HepG2 (cell line): ENCODE measurements around the gene SQSTM1. TPM values are rescaled to one million over a fixed set of nuclear protein-coding genes. Genes with fewer than 3 reads are reported as not detected.

Experiments used
- E2F5 ChIP-seq: sonication (generic); formaldehyde crosslinking; conservative IDR thresholded peaks from 2 replicates; pipeline ENCODE4 v1.4.0; 2020; ENCODE audit warnings: missing genetic modification reagents
- FOXP1 ChIP-seq, 2 experiments: fragments of 450-650 bp in 1 of 2; IDR thresholded peaks; 2 replicates each; pipeline ENCODE4 v1.6.1; 2017 to 2018; ENCODE audit warnings: antibody characterized with exemption in 1 of 2
- HDAC1 ChIP-seq: sonication (generic); formaldehyde crosslinking; IDR thresholded peaks from 2 replicates; pipeline ENCODE4 v1.5.1; 2020; ENCODE audit warnings: mild to moderate bottlenecking, missing genetic modification reagents
- RCOR2 ChIP-seq: IDR thresholded peaks from 2 replicates; pipeline ENCODE4 v1.6.1; 2016; ENCODE audit warnings: missing biosample characterization, missing genetic modification reagents
- SAFB2 ChIP-seq: sonication (generic); formaldehyde crosslinking; IDR thresholded peaks from 2 replicates; pipeline ENCODE4 v1.5.1; 2020; ENCODE audit warnings: missing genetic modification reagents, low read depth, mild to moderate bottlenecking, borderline replicate concordance
- SAP130 ChIP-seq: IDR thresholded peaks from 2 replicates; pipeline ENCODE4 v1.6.1; 2016; ENCODE audit warnings: low read depth
- THAP7 ChIP-seq: sonication (generic); formaldehyde crosslinking; IDR thresholded peaks from 2 replicates; pipeline ENCODE4 v1.8.1; 2023; ENCODE audit warnings: mild to moderate bottlenecking, missing genetic modification reagents
- UBTF ChIP-seq: sonication (generic); formaldehyde crosslinking; IDR thresholded peaks from 2 replicates; pipeline ENCODE4 v1.4.0; 2020; ENCODE audit warnings: mild to moderate bottlenecking, missing genetic modification reagents
- ZBTB33 ChIP-seq: sonication (generic); formaldehyde crosslinking; IDR thresholded peaks from 2 replicates; pipeline ENCODE4 v1.4.0; 2020; ENCODE audit warnings: missing genetic modification reagents
- ZFAT ChIP-seq: sonication (generic); formaldehyde crosslinking; conservative IDR thresholded peaks from 2 replicates; pipeline ENCODE4 v1.8.1; 2023; ENCODE audit warnings: missing genetic modification reagents, inconsistent platforms
- ZNF552 ChIP-seq: sonication (generic); formaldehyde crosslinking; IDR thresholded peaks from 2 replicates; pipeline ENCODE4 v1.9.0; 2022; ENCODE audit warnings: missing genetic modification reagents, mild to moderate bottlenecking, borderline replicate concordance
- ZNF687 ChIP-seq: sonication (generic); formaldehyde crosslinking; IDR thresholded peaks from 2 replicates; pipeline ENCODE4 v1.5.1; 2020; ENCODE audit warnings: mild to moderate bottlenecking, missing genetic modification reagents, moderate library complexity
- polyA plus RNA-seq, 8 experiments: library from polyadenylated mRNA; depleted of rRNA in 3 of 8; stranded (reverse) in 7 of 8; unstranded in 1 of 8; fragments of >200 nt; fragmentation: Illumina TruSeq in 4 of 8; extraction: Trizol in 4 of 8; gene quantifications; 2 replicates each; pipeline versions ENCODE4 v1.2.1 to v1.2.3, GENCODE V29; 2011 to 2016; ENCODE audit warnings: low read depth in 4 of 8, missing spikeins in 1 of 8, mixed read lengths in 1 of 8; ENCODE audit not compliant: insufficient read depth in 1 of 8
- total RNA-seq, 5 experiments: library from RNA; depleted of rRNA; stranded (reverse); fragments of >200 nt; fragmentation: Illumina TruSeq; extraction: Trizol; gene quantifications; 2 replicates each; pipeline ENCODE4 v1.2.3, GENCODE V29; 2016; ENCODE audit warnings: low read depth in 1 of 5

Gene SQSTM1
- total and polyA plus RNA-seq, 2 of the 13 experiments (the other 11 are each of a cell fraction or from before 2014, with no cell fraction given): 90.9 to 160 TPM

- TF ChIP-seq ZNF687: peak; percentile 65
- 0 out of 2 replicates have a peak, but pooled peaks have one; percentile 23 for TF ChIP-seq THAP7
- TF ChIP-seq HDAC1 (CRISPR knock-in tag): peak; percentile 28; the same call in 1 of the 2 replicates
- no peak for TF ChIP-seq FOXP1 (IDR thresholded peaks at IDR 0.05)
- TF ChIP-seq FOXP1 (CRISPR knock-in tag; IDR thresholded peaks at IDR 0.05): peak; percentile 35; the same call in 1 of the 2 replicates
- no peak for TF ChIP-seq ZFAT (CRISPR knock-in tag)
- TF ChIP-seq ZNF552 (CRISPR knock-in tag): no peak
- TF ChIP-seq ZBTB33 (CRISPR knock-in tag): peak; percentile 68
- 0 out of 2 replicates have a peak, but pooled peaks have one; percentile 32 for TF ChIP-seq UBTF (CRISPR knock-in tag)
- TF ChIP-seq RCOR2 (CRISPR knock-in tag): no peak
- no peak for TF ChIP-seq E2F5 (CRISPR knock-in tag)
- TF ChIP-seq SAP130 (CRISPR knock-in tag): peak; percentile 39
- 0 out of 2 replicates have a peak, but pooled peaks have one; percentile 20 for TF ChIP-seq SAFB2 (CRISPR knock-in tag)
- TF ChIP-seq, all 625 proteins: peak for 36
Observed at GRCh38 chr5:179803651-179804554, 16.8 kb upstream of the SQSTM1 start (continued).
